Renal cortical epithelial cell (primary cell): ENCODE results near the gene LLGL2. TPM values are rescaled to one million over a fixed set of nuclear protein-coding genes. Genes with fewer than 3 reads are reported as not detected.
"Not testable (repeated sequence)": the region's sequence is repeated elsewhere in the genome, so short reads cannot be mapped to it uniquely, and the experiment has no call there.

ENCODE experiments used
- DNase-seq: peaks from one replicate; pipeline ENCODE4 v3.0.0-alpha.2; 2011; ENCODE audit warnings: low read depth
- total RNA-seq: library from RNA; depleted of rRNA; stranded (reverse); fragments of >200 nt; gene quantifications from 2 replicates; pipeline ENCODE4 v1.2.3, GENCODE V29; 2014

The LLGL2 gene
- total RNA-seq, 1 donor from 2014 or later: 52.5 TPM

DNA sequence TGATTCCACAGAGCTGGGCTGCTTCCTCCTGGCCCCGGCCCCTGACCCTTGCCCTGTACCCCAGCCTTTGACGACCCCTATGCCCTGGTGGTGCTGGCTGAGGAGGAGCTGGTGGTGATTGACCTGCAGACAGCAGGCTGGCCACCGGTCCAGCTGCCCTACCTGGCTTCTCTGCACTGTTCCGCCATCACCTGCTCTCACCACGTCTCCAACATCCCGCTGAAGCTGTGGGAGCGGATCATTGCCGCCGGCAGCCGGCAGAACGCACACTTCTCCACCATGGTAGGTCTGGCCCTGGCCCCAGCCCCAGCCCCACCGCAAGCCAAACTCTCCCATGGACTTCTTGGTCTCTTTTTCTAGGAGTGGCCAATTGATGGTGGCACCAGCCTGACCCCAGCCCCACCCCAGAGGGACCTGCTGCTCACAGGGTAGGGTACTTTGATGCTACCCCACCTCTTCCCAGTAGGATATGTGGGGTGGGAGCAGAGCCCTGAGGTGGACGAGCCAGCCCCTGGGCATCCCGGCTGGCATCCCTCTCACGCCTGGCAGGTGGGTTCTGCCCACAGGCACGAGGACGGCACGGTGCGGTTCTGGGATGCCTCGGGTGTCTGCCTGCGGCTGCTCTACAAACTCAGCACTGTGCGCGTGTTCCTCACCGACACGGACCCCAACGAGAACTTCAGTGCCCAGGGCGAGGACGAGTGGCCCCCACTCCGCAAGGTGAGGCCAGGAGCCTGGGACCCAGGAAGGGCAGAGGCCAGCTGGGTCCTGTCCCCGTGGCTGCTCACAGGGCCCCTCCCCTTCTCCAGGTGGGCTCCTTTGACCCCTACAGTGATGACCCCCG is 43.1 kb downstream of the LLGL2 start:
- no peak for DNase-seq

DNA sequence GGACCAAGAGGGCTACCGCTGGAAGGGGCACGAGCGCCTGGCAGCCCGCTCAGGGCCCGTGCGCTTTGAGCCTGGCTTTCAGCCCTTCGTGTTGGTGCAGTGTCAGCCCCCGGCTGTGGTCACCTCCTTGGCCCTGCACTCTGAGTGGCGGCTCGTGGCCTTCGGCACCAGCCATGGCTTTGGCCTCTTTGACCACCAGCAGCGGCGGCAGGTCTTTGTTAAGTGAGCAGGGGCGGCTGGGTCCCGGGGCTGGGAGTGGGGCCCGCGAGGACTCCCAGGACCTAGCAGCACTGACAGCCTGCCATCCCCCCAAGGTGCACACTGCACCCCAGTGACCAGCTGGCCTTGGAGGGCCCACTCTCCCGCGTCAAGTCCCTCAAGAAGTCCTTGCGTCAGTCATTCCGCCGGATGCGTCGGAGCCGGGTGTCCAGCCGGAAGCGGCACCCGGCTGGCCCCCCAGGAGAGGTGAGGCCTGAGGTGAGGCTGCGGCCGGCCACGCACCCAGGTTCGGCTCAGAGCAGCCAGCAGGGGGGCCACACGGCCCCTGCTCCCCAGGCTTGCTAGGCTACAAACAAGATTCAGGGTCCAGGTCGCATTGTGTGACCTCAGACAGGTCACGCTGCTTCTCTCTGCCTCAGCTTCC is 44.7 kb downstream of the LLGL2 start:
- DNase-seq: no peak

DNA sequence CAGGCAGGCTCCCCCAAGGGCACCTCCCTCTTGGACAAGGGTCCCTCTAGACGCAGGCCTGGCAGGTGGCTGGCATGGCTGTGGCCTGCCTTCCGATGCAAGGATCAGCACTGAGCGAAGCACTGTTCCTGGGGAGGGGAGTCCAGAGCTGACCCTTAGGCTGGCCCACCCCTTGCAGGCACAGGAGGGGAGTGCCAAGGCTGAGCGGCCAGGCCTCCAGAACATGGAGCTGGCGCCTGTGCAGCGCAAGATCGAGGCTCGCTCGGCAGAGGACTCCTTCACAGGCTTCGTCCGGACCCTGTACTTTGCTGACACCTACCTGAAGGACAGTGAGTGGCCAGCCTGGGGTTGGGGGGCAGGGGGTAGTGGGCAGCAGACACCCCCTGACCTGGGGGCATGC is 45.3 kb downstream of the LLGL2 start:
- no peak for DNase-seq

DNA sequence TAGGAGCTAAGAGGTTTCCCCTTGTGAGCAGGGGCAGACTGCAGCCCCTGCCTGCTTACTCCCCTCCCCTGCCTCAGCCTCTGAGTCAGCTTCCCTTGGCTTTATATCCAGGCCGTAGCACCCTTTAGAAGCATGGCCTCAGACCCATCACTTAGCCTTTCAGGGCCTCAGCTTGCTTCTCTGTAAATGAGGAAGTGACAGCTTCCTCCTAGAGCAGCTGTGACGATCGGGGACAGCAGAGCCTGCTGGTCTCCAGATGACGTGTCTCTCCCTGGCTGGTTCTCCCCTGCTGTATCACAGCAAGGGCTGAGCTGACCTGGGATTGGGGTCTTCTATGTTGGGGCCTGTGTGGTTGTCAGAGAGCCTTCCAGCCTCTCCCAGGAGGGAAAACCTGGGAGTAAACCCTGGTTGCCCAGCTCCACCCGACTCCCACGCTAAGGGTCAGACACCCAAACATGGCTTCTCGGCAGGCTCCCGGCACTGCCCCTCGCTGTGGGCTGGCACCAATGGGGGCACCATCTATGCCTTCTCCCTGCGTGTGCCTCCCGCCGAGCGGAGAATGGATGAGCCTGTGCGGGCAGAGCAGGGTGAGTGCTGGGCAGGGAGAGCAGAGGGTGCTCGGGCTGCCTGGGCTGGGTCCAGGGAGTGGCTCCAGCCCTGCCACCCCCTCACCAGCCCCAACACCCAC is 45.8 kb downstream of the LLGL2 start:
- no peak for DNase-seq

DNA sequence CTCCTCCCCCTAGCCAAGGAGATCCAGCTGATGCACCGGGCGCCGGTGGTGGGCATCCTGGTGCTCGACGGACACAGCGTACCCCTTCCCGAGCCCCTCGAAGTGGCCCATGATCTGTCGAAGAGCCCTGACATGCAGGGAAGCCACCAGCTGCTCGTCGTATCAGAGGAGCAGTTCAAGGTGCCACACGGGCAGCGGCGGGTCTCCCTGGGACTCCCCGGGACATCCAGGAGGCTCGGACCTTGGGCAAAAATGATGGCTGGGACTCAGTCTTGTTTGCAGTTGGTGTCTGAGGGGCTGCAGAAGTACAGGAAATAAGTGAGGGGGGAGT is 46.4 kb downstream of the LLGL2 start:
- DNase-seq: no peak

DNA sequence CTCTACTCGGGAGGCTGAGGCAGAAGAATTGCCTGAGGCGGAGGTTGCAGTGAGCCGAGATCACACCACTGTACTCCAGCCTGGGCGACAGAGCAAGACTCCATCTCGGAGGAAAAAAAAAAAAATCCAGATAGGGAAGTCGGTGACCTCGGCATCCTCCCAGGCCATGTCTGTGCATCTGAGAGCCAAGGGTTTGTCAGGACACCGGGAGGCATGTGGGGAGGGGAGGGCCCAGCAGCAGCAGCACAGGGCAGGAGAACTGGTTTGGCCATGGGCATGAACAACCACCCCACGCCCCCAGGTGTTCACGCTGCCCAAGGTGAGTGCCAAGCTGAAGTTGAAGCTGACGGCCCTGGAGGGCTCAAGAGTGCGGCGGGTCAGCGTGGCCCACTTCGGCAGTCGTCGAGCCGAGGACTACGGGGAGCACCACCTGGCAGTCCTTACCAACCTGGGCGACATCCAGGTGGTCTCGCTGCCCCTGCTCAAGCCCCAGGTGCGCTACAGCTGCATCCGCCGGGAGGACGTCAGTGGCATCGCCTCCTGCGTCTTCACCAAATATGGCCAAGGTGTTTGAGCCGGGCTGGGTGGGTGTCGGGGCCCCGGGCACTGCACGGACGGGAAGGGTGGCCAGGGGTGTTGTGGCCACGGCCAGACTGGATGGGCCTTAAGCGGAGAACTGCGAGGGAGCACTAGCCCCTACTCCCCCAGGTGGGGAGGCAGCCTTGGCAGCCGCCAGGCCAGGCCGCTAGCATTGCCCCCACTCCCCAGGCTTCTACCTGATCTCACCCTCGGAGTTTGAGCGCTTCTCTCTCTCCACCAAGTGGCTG is 47.4 kb downstream of the LLGL2 start:
- DNase-seq: no peak

DNA sequence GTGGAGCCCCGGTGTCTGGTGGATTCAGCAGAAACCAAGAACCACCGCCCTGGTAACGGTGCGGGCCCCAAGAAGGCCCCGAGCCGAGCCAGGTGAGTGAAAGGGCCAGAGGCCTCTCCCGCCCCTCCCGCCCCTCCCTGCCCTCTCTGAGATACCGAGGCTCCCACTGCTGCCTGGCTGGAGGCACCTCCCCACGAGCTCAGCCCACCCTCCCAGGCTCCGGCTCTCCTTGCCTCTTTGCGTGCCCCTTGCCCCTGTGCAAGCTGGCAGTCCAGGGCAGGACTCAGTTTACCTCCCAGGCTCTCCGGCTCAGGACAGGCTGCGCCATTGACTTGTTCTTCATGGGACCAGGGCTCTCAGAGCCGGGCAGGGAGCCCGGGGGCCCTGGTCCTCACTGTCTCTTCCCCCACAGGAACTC is 48.1 kb downstream of the LLGL2 start:
- no peak for DNase-seq

DNA sequence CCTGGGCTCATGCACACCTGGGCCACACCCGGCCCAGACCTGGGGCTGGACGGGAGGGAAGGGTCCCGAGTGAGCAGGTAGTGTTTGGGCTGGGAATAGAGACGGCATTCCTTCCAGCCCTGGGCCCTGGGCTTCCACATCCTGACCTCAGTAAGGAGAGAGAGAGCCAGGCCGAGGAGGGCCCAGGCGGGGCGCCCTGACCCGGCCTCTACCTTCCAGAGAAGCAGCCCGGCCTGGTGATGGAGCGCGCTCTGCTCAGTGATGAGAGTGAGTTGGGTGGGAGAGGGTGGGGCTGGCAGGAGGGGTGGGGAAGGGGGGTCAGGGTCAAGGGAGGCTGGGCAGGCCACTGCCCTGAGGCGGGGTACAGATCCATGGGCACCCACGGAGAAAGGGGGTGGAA is 48.5 kb downstream of the LLGL2 start:
- DNase-seq: no peak

DNA sequence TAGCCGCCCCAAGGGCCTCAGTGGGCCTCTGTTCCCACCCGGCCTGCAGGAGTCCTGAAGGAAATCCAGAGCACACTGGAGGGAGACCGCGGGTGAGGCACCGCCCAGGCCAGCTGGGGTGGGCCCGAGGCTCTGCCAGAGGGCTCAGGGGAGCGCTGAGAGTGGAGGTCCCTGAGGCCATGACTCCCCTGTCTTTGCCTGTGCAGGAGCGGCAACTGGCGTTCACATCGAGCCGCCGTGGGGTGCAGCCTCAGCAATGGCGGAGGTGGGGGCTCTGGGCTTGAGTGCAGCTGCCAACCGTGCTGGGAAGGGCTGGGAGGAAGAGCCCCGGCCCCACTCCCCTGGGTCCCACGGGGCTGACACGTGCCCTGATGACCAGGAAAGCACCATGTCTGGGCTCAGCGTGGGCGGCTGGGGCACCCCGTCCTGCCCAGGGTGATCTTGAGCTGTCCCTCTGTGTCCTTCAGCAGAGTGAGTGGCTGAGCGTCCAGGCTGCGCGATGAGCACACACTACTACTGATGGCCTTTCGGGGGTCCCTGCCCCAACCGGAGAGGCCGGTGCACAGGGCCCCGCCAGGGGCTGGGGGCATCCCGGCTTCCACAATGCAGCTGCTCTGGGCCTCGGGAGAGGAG is 49.0 kb downstream of the LLGL2 start:
- DNase-seq: no peak

DNA sequence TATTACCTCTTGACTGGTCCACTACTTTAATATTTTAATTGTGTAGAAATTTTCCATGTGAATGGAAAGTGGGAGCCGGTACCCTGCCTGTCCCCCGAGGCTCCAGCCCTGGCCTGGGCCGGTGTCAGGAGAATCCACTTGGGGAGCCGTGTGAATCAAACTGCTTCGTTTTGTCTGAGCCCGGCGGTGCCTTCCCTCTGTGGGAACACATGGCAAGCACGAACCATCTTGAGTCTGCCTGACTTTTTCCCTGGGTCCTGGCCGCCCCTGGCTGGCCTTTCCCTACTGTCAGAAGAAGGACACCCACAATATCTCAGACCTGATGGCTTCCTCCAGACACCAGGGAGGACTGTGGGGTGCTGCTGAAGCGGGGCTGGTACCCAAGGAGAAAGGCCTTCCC is 49.7 kb downstream of the LLGL2 start:
- DNase-seq: no peak

DNA sequence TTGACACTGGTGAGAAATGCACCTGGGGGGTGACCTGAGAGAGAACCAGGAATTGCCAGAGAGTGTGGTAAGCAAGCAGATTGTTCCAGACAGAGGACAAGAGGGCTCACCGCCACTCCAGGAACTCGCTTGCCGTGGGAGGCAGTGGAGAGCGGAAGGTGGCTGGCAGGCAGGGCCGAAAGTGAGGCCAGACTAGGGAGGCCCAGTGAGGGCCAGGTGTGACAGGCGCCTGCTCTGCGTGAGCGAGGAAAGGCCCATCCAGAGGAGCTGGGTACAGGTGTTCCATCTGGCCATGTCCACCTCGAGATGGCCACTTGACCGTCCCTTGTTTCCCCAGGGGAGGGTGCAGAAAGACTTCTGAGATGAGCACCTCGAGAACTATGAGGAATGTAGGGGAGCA is 50.2 kb downstream of the LLGL2 start:
- DNase-seq: no peak

DNA sequence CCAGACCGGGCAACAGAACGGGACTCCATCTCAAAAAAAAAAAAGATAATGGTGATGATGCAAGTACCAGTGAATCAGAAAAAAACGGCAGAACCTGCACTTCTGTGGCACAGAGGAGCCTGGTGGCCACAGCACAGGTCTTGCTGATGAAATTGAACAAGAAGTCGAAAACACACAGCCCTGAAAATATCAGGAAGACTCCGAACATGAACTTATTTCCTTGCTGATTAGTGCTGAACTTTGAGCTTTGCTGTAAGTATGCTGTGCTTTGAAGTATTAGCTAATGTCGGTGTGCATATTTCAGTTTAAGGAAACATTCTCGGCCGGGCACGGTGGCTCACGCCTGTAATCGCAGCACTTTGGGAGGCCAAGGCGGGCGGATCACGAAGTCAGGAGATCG is 51.2 kb downstream of the LLGL2 start:
- DNase-seq: no peak

DNA sequence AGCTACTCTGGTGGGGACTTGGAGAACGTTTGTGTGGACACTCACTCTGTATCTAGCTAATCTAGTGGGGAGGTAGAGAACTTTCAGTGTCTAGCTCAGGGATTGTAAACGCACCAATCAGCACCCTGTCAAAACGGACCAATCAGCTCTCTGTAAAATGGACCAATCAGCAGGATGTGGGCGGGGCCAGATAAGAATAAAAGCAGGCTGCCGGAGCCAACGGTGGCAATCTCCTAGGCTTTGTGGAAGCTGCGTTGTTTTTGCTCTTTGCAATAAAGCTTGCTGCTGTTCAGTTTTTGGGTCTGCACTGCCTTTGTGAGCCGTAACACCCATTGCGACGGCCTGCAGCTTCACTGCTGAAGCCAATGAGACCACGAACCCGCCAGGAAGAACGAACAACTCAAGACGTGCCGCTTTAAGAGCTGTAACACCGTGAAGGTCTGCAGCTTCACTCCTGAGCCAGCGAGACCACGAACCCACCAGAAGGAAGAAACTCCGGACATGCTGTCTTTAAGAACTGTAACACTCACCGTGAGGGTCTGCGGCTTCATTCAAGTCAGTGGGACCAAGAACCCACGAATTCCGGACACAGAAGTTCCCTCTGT is 55.7 kb downstream of the LLGL2 start:
- DNase-seq: not testable (repeated sequence)

DNA sequence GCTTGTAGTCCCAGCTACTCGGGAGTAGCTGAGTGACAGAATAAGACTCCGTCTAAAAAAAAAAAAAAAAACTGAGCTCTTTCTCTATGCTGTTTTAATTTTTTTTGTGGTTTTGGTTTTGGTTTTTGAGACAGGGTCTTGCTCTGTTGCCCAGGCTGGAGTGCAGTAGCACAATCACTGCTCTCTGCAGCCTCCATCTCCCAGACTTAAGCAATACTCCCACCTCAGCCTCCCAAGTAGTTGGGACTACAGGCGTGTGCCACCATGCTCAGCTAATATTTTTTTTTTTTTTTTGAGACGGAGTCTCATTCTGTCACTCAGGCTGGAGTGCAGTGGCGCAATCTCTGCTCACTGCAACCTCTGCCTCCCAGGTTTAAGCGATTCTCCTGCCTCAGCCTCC is 57.7 kb downstream of the LLGL2 start:
- DNase-seq: not testable (repeated sequence)

DNA sequence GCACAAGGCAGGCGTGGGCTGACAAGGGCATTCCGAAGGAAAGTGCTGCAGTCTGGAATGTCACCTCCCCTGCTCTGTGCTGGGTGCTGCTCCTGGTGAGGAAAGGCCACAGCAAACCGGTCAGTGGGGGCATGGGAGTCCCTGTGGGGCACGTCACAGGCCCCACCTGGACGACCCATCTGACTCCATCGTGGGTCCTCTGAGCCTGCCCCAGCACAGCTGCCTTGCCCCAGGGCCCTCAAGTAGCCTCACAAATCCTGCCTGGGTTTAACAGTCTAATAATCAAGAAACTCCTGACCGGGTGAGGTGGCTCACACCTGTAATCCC is 59.3 kb downstream of the LLGL2 start:
- no peak for DNase-seq

DNA sequence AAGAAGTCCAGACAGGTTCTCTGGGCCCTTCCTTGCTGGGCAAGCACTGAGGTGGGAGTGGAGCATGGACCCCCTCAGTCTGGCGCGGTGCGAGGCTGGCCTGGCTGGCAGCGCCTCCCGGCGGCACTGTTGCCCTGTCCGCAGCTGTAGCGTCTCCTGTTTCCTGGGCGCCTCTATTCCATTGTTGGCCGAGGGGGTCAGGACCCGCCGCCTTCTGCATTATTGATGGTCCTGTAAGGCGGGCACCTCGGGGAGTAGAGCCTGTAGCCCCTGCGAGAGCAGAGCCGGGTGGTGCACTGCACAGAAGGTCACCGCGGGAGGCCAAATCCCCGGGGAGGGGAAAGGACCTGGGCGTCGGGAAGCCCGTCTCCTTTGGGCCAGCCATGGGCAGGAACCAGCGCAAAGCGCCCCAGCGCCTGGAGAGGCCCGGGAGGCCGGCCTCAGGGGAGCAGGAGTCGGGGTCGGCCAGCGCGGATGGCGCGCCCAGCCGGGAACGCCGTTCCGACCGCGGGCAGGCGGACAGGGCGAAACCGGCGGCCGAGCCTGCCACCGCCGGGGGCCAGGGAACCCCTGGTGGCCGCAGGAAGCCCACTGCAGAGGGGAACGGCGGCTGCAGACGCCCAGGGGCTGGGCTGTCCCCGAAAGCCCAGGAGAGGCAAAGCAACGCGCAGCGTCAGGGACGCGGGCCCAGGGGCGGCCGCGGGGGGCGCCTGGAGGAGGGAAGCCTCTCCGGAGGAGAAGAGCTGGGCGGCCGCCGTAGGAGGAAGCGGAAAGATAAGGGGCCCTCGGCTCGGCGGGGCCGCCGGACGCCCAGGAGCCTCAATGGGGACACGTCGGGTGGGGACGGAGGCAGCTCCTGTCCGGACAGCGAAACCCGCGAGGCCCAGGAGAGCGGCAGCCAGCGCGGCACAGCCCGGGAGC is 62.4 kb downstream of the LLGL2 start, which contains the start of gene MYO15B:
TSS of gene MYO15B (plus strand) at position 126 of the 921 bp plus-strand sequence. CDS start at position 384, 258 bp downstream.
- no peak for DNase-seq

DNA sequence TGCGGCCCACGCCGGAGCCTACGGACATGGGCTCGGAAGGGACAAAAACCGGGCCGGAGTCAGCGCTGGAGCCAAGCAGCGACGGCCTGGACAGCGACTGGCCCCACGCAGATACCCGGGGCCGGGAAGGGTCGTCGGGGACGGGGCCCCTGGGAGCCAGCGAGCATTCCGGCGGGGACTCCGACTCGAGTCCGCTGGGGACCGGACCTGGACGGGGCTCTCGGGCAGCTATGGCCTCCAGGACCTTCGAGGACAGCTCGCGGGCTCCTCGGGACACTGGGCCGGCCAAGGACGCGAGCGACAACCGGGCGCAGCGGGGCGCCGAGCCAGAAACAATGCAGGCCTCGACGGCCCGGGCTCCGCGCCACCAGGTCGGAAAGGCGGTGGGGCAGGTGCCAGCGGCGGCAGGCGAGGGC is 63.1 kb downstream of the LLGL2 start:
- no peak for DNase-seq

DNA sequence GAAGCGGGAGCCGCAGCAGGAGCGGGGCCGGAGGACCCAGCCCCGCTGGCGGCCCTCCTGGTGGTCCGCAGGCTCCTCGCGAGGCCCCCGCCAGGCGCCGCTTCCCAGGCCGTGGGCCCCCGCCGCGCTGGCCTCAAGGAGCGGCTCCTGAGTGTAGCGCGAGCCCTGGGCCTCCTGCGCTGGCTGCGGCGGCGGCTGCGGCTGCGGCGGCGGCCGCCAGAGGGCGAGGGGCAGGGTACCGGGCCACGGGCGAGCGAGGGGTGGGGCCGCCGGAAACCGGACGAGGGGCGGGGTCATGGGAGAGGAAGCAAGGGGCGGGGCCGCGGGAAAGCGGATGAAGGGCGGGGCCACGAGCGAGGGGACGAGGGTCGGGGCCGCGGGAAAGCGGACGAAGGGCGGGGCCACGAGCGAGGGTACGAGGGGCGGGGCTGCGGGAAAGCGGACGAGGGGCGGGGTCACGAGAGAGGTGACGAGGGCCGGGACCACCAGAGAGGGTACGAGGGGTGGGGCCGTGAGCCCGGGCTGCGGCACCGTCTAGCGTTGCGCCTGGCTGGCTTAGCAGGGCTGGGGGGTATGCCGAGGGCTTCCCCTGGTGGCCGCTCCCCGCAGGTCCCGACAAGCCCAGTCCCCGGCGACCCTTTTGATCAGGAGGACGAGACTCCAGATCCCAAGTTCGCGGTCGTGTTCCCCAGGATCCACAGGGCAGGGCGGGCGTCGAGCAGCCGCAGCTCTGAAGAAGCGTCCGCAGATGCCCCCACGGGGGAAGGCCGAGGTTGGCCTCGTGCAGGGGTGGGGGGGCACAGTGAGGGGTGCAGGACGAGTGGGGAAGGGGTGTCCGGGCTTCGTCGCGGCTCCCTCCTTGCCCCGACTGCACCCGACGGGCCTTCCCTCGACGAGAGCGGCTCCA is 63.8 kb downstream of the LLGL2 start:
- DNase-seq: peak; percentile 20

DNA sequence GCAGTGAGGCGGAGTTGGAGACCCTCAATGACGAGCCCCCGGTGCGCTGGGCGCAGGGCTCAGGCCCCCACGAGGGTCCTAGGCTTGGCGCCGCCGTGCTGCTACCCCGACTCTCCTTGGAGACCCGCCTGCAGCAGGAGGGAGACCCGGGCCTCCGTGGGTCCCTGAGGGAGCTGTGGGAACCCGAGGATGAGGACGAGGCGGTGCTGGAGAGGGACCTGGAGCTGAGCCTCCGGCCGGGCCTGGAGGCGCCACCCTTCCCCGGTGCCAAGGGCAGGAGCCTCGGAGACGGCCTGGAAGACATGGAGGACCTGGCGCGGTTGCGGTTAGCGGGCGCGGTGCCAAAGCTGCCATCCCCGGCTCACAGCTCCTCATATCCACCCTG is 64.4 kb downstream of the LLGL2 start:
- DNase-seq: no peak
